Hepatocyte (in vitro differentiated cells): ENCODE measurements around the gene LRP1B. TPM values are rescaled to one million over a fixed set of nuclear protein-coding genes. Genes with fewer than 3 reads are reported as not detected.

Source experiments
- DNase-seq: peaks from one replicate; pipeline ENCODE4 v3.0.0-alpha.2; 2016; ENCODE audit warnings: low spot score
- H2AFZ ChIP-seq: fragments of 200-600 bp; sonication (generic); 2 replicates; pipeline ENCODE4 v1.6.0; 2016; ENCODE audit warnings: antibody characterized with exemption, mild to moderate bottlenecking
- H3K27ac ChIP-seq: fragments of 200-600 bp; sonication (generic); 2 replicates; pipeline ENCODE4 v1.5.1; 2016; ENCODE audit warnings: mild to moderate bottlenecking
- H3K27me3 ChIP-seq: fragments of 200-600 bp; sonication (generic); 2 replicates; pipeline ENCODE4 v1.6.1; 2016
- H3K36me3 ChIP-seq: fragments of 200-600 bp; sonication (generic); replicated peaks from 2 replicates; pipeline ENCODE4 v1.5.1; 2016; ENCODE audit warnings: low read depth; ENCODE audit not compliant: insufficient read depth
- H3K4me1 ChIP-seq: fragments of 200-600 bp; sonication (generic); 2 replicates; pipeline ENCODE4 v1.5.1; 2016; ENCODE audit warnings: mild to moderate bottlenecking, moderate library complexity; ENCODE audit not compliant: insufficient read depth
- H3K4me2 ChIP-seq: fragments of 200-600 bp; sonication (generic); 2 replicates; pipeline ENCODE4 v1.6.0; 2016
- H3K4me3 ChIP-seq: fragments of 200-600 bp; sonication (generic); 2 replicates; pipeline ENCODE4 v1.5.1; 2016; ENCODE audit warnings: mild to moderate bottlenecking
- H3K79me2 ChIP-seq: fragments of 200-600 bp; sonication (generic); 2 replicates; pipeline ENCODE4 v1.6.0; 2017; ENCODE audit warnings: mild to moderate bottlenecking
- H3K9me2 ChIP-seq: fragments of 200-600 bp; sonication (generic); replicated peaks from 2 replicates; pipeline ENCODE4 v1.6.0; 2017; ENCODE audit warnings: mild to moderate bottlenecking; ENCODE audit not compliant: insufficient read depth
- H3K9me3 ChIP-seq: fragments of 200-600 bp; sonication (generic); 2 replicates; pipeline ENCODE4 v1.5.1; 2016; ENCODE audit warnings: low read depth, mild to moderate bottlenecking
- H4K20me1 ChIP-seq: fragments of 200-600 bp; sonication (generic); 2 replicates; pipeline ENCODE4 v1.6.0; 2016; ENCODE audit warnings: mild to moderate bottlenecking; ENCODE audit not compliant: insufficient read depth, poor library complexity, severe bottlenecking
- EZH2 ChIP-seq: fragments of 200-600 bp; sonication (generic); IDR thresholded peaks from 2 replicates; pipeline ENCODE4 v1.6.1; 2016; ENCODE audit warnings: antibody characterized with exemption, mild to moderate bottlenecking, borderline replicate concordance
- EZH2phosphoT487 ChIP-seq: fragments of 200-600 bp; sonication (generic); IDR thresholded peaks from one replicate; pipeline ENCODE4 v1.6.1; 2018; ENCODE audit warnings: antibody characterized with exemption, mild to moderate bottlenecking, low read depth, moderate library complexity; ENCODE audit not compliant: unreplicated experiment, severe bottlenecking
- WGBS: methylation state at CpG from one replicate; pipeline ENCODE4 v1.1.6; 2016; ENCODE audit warnings: low lambda C conversion rate; ENCODE audit errors: missing lambda C conversion rate; 5-methylcytosine and 5-hydroxymethylcytosine counted together
- polyA plus RNA-seq: library from polyadenylated mRNA; unstranded; fragments of >200 nt; fragmentation: Nextera tagmentation; extraction: Ambion mirVana; gene quantifications from 2 replicates; pipeline ENCODE4 v1.2.1, GENCODE V29; 2016
- total RNA-seq: library from RNA; depleted of rRNA; stranded (reverse); fragments of >200 nt; gene quantifications from 2 replicates; pipeline ENCODE4 v1.2.3, GENCODE V29; 2014
- TF ChIP-seq, protein P1 (sequence below): fragments of 200-600 bp; sonication (generic); IDR thresholded peaks from 2 replicates; pipeline ENCODE4 v1.5.1; 2016; ENCODE audit warnings: antibody characterized with exemption, mild to moderate bottlenecking; ENCODE audit not compliant: poor library complexity

The LRP1B gene
- total and polyA plus RNA-seq, 2 experiments from 2014 or later: 0.65 to 2.0 TPM

DNA sequence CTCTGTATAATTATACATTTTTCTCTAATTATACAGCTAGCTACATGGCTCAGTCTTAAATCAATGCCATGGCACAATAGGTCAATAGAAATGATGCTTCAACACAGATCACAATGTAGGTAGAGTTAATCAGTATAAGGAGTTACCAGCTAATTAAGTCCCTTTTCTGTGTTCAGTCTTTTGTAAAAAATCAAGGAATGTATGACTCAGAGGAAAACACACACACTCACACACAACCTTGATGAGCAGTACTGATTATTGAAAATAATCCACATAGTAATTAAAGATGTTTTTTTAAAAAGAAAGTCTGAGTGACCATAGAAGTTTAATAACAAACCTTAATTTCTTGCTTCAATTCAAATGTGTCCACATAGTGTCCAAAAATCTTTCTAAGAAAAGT lies 691.3 kb downstream of the LRP1B start:
- no peaks in the 10 kb centered on the region for H3K9me2 ChIP-seq
- H4K20me1 ChIP-seq: no peaks in the 10 kb centered on the region
- H3K4me2 ChIP-seq: no peak overlapping the region
- no peaks in the 10 kb centered on the region for H3K27me3 ChIP-seq
- H3K9me3 ChIP-seq: no peaks in the 10 kb centered on the region
- no peak overlapping the region for H3K27ac ChIP-seq
- H3K36me3 ChIP-seq: no peaks in the 10 kb centered on the region
- DNase-seq: no peak
- H3K4me3 ChIP-seq: no peak overlapping the region
- no peaks in the 10 kb centered on the region for H3K4me1 ChIP-seq
- H3K79me2 ChIP-seq: no peaks in the 10 kb centered on the region
- H2AFZ ChIP-seq: no peak overlapping the region
- TF ChIP-seq EZH2: no peak
- TF ChIP-seq EZH2phosphoT487: no peak
- TF ChIP-seq, protein P1, sequence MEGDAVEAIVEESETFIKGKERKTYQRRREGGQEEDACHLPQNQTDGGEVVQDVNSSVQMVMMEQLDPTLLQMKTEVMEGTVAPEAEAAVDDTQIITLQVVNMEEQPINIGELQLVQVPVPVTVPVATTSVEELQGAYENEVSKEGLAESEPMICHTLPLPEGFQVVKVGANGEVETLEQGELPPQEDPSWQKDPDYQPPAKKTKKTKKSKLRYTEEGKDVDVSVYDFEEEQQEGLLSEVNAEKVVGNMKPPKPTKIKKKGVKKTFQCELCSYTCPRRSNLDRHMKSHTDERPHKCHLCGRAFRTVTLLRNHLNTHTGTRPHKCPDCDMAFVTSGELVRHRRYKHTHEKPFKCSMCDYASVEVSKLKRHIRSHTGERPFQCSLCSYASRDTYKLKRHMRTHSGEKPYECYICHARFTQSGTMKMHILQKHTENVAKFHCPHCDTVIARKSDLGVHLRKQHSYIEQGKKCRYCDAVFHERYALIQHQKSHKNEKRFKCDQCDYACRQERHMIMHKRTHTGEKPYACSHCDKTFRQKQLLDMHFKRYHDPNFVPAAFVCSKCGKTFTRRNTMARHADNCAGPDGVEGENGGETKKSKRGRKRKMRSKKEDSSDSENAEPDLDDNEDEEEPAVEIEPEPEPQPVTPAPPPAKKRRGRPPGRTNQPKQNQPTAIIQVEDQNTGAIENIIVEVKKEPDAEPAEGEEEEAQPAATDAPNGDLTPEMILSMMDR: no peak

DNA sequence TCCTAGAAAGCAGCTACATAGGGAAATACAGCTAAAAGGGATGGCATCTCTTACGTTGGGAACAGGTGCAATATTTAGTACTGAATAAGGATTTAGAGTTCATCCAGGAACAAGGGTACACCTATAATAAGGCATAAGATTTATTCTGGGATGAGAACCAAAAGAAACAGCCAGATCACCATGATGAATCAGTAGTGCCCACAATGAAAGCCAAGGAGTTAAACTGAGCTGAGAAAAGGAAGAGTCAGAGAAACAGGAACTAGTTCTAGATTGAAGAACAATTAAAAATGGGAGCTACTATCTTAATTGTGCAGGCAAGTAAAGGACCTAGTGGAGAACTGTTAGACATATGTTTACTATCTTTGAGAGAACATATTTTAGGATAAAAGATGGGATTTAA lies 692.3 kb downstream of the LRP1B start:
- no peaks in the 10 kb centered on the region for H3K9me2 ChIP-seq
- H3K79me2 ChIP-seq: no peaks in the 10 kb centered on the region
- no peak overlapping the region for H3K4me3 ChIP-seq
- H3K4me2 ChIP-seq: no peak overlapping the region
- H3K27me3 ChIP-seq: no peaks in the 10 kb centered on the region
- no peaks in the 10 kb centered on the region for H4K20me1 ChIP-seq
- no peaks in the 10 kb centered on the region for H3K4me1 ChIP-seq
- no peaks in the 10 kb centered on the region for H3K9me3 ChIP-seq
- no peak overlapping the region for H3K27ac ChIP-seq
- 100% methylated on average over 1 of the region's 1 CpG for WGBS
- H2AFZ ChIP-seq: no peak overlapping the region
- no peaks in the 10 kb centered on the region for H3K36me3 ChIP-seq
- no peak for DNase-seq
- TF ChIP-seq, protein P1: no peak
- TF ChIP-seq EZH2 (no peak), EZH2phosphoT487 (no peak)

DNA sequence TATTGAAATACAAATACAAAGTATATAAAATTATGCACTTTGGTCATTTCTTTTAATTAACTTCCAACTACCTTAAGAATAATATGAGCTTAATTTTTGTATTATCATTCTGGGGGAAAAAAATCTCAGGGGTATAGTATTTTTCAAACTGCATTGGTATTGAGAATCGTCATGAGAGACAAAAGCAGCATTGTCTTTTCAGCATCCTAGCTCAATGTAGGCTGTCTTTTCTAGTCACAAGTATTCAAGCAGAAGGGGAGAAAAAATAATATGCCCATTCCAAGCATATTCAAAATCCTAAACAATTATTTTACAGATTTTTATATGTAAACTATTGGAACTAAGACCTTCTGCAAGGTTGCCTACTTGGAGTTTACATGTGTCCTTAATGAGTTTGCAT lies 693.3 kb downstream of the LRP1B start:
- Histone ChIP-seq H3K79me2 (no peaks in the 10 kb centered on the region), H3K27ac (no peak overlapping the region), H3K4me3 (no peak overlapping the region), H4K20me1 (no peaks in the 10 kb centered on the region), H3K4me2 (no peak overlapping the region), H3K9me2 (no peaks in the 10 kb centered on the region), H2AFZ (no peak overlapping the region), H3K9me3 (no peaks in the 10 kb centered on the region), H3K4me1 (no peaks in the 10 kb centered on the region), H3K36me3 (no peaks in the 10 kb centered on the region), H3K27me3 (no peaks in the 10 kb centered on the region)
- TF ChIP-seq EZH2phosphoT487: no peak
- TF ChIP-seq, protein P1: no peak
- no peak for TF ChIP-seq EZH2
- 95% methylated on average over 1 of the region's 1 CpG for WGBS
- no peak for DNase-seq

DNA sequence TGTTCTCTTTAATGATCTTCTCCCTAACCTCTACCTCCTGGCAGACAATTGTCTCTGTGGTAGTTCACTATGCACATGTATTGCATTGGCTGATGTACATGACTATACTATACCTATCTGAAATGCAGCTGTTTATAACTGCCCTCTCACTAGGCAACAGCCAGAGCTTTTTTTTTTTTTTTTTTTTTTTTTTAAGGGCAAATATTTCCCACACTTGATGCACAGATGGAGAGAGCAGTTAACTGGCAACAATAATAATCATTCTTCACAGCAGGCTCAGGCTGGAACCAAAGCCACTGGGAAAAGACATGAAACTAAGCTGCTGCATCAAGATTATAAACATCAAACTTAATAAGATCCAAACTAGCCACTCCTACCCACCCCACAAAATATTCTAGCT lies 707.7 kb downstream of the LRP1B start:
- Histone ChIP-seq H3K4me2 (no peak overlapping the region), H3K79me2 (no peaks in the 10 kb centered on the region)
- TF ChIP-seq EZH2phosphoT487 (no peak), EZH2 (no peak)
- TF ChIP-seq, protein P1: no peak

More for the DNA sequence above, 707.7 kb downstream of the LRP1B start:
- Histone ChIP-seq H3K9me2 (no peaks in the 10 kb centered on the region), H3K4me3 (no peak overlapping the region), H3K4me1 (no peaks in the 10 kb centered on the region), H2AFZ (no peak overlapping the region), H3K9me3 (no peaks in the 10 kb centered on the region), H3K27me3 (no peaks in the 10 kb centered on the region), H4K20me1 (no peaks in the 10 kb centered on the region), H3K36me3 (no peaks in the 10 kb centered on the region), H3K27ac (no peak overlapping the region)
- DNase-seq: no peak
